Astrocyte of the cerebellum (primary cell): Measurements from ENCODE around the gene ZKSCAN8.

Experiments used
- DNase-seq: peaks from one replicate; pipeline ENCODE4 v3.0.0-alpha.2; 2011; ENCODE audit warnings: low read depth
- H3K4me3 ChIP-seq: 2 replicates; pipeline ENCODE4 v1.5.1; 2011; ENCODE audit warnings: mild to moderate bottlenecking, low read depth, low read length, moderate library complexity
- CTCF ChIP-seq: IDR thresholded peaks from 2 replicates; pipeline ENCODE4 v1.5.1; 2012; ENCODE audit warnings: low read length, low read depth, moderate library complexity, mild to moderate bottlenecking; ENCODE audit errors: missing control alignments
- in situ Hi-C: cut with HindIII; loops from 2 replicates; pipeline ENCODE4 v1.10.0; 2017; ENCODE audit warnings: low sequenced_read_pairs

ZKSCAN8 gene

GRCh38 chr6:28208111-28208659 lies 66.5 kb downstream of the ZKSCAN8 start:
- in situ Hi-C loops, result no loop called here
- DNase-seq, result no peak
- peak overlapping the region; percentile 47 for H3K4me3 ChIP-seq
- TF ChIP-seq CTCF, result no peak
